ENCODE measurements around the gene POFUT1.
"Not testable (repeated sequence)": the region's sequence is repeated elsewhere in the genome, so short reads cannot be mapped to it uniquely, and the experiment has no call there.

POFUT1 gene

GRCh38 chr20:32260973-32261372 lies 53.3 kb downstream of the POFUT1 start:
- intact Hi-C loops (cut with DNase I) = not testable (repeated sequence)
- DNase-seq = peak in 2 of 10 donors; percentile 1 to 24

GRCh38 chr20:32261644-32262043 lies 54.0 kb downstream of the POFUT1 start:
- DNase-seq = peak in 2 of 10 donors; percentile 7 to 24
- intact Hi-C loops (cut with DNase I) = no loop called here

GRCh38 chr20:32263398-32263954 lies 55.8 kb downstream of the POFUT1 start:
- intact Hi-C loops (cut with DNase I) = no loop called here
- DNase-seq = peak in 2 of 10 donors; percentile 9 to 13

GRCh38 chr20:32271620-32272019 lies 63.9 kb downstream of the POFUT1 start:
- DNase-seq = peak in 1 of 10 donors; percentile 7
- intact Hi-C loops (cut with DNase I) = loop anchor here (10.0 kb wide), 1 partner anchor 193 kb away; no protein-coding TSS in a partner anchor

GRCh38 chr20:32274359-32274758 lies 66.7 kb downstream of the POFUT1 start:
- intact Hi-C loops (cut with DNase I) = loop anchor here (10.0 kb wide), 1 partner anchor 190 kb away; no protein-coding TSS in a partner anchor
- peak in 1 of 10 donors; percentile 16 for DNase-seq

- intact Hi-C loops (cut with DNase I) = loop anchor here (10.0 kb wide), 1 partner anchor 190 kb away; no protein-coding TSS in a partner anchor
These were observed 67.5 kb downstream of the POFUT1 start for GRCh38 chr20:32275163-32275562.

GRCh38 chr20:32277361-32278198 lies 69.9 kb downstream of the POFUT1 start, which contains the start of gene KIF3B:
Gene KIF3B (plus strand): TSS chr20:32277651. CDS start chr20:32309778, 32,127 bp downstream.
- intact Hi-C loops (cut with DNase I) = loop anchor here (1.0 to 10.0 kb wide), 2 partner anchors 70 to 187 kb away; partner anchors contain the start of genes PLAGL2 and POFUT1
- peak; percentile 85 to 98 (median 90) for DNase-seq

More at GRCh38 chr20:32275163-32275562, 67.5 kb downstream of the POFUT1 start:
- peak in 1 of 10 donors; percentile 3 for DNase-seq

GRCh38 chr20:32278199-32278643 lies 70.5 kb downstream of the POFUT1 start:
- peak in 1 of 10 donors; percentile 7 for DNase-seq
- intact Hi-C loops (cut with DNase I) = loop anchor here (10.0 kb wide), 1 partner anchor 187 kb away; no protein-coding TSS in a partner anchor

GRCh38 chr20:32281711-32282110 lies 74.0 kb downstream of the POFUT1 start:
- DNase-seq = peak in 1 of 10 donors; percentile 5
- intact Hi-C loops (cut with DNase I) = loop anchor here (10.0 kb wide), 1 partner anchor 83 kb away; no protein-coding TSS in a partner anchor

GRCh38 chr20:32282461-32282860 lies 74.8 kb downstream of the POFUT1 start:
- intact Hi-C loops (cut with DNase I) = loop anchor here (10.0 kb wide), 1 partner anchor 82 kb away; no protein-coding TSS in a partner anchor
- peak in 8 of 10 donors; percentile 14 to 87 (median 30) for DNase-seq

- DNase-seq = peak in 1 of 10 donors; percentile 2
- intact Hi-C loops (cut with DNase I) = loop anchor here (10.0 kb wide), 1 partner anchor 80 kb away; no protein-coding TSS in a partner anchor
These were observed 77.5 kb downstream of the POFUT1 start for GRCh38 chr20:32285082-32285620.

GRCh38 chr20:32285621-32286371 lies 78.1 kb downstream of the POFUT1 start:
- peak in 1 of 10 donors; percentile 28 for DNase-seq
- intact Hi-C loops (cut with DNase I) = loop anchor here (10.0 kb wide), 1 partner anchor 79 kb away; no protein-coding TSS in a partner anchor

GRCh38 chr20:32287231-32287638 lies 79.6 kb downstream of the POFUT1 start:
- intact Hi-C loops (cut with DNase I) = loop anchor here (10.0 kb wide), 1 partner anchor 78 kb away; no protein-coding TSS in a partner anchor
- peak in 1 of 10 donors; percentile 39 for DNase-seq

Data from posterior cingulate gyrus (tissue), 11 donors.